Measurements from ENCODE around the gene PRKCH. TPM values are rescaled to one million over a fixed set of nuclear protein-coding genes. Genes with fewer than 3 reads are reported as not detected.

PRKCH gene
- total RNA-seq, 1 experiment from 2014 or later, result 10.3 TPM

GRCh38 chr14:61281948-61282275, 39.5 kb upstream of the PRKCH start:
- H3K4me3 Mint-ChIP-seq, result peak overlapping the region; percentile 82
- CTCF ChIA-PET, result interaction anchor here (0.7 to 2.1 kb wide), 3 partner anchors 14 to 367 kb away, joined by 3 to 8 read pairs (median 6); no protein-coding TSS in a partner anchor
- TF ChIP-seq, protein P1, sequence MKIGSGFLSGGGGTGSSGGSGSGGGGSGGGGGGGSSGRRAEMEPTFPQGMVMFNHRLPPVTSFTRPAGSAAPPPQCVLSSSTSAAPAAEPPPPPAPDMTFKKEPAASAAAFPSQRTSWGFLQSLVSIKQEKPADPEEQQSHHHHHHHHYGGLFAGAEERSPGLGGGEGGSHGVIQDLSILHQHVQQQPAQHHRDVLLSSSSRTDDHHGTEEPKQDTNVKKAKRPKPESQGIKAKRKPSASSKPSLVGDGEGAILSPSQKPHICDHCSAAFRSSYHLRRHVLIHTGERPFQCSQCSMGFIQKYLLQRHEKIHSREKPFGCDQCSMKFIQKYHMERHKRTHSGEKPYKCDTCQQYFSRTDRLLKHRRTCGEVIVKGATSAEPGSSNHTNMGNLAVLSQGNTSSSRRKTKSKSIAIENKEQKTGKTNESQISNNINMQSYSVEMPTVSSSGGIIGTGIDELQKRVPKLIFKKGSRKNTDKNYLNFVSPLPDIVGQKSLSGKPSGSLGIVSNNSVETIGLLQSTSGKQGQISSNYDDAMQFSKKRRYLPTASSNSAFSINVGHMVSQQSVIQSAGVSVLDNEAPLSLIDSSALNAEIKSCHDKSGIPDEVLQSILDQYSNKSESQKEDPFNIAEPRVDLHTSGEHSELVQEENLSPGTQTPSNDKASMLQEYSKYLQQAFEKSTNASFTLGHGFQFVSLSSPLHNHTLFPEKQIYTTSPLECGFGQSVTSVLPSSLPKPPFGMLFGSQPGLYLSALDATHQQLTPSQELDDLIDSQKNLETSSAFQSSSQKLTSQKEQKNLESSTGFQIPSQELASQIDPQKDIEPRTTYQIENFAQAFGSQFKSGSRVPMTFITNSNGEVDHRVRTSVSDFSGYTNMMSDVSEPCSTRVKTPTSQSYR (CRISPR knock-in tag; IDR thresholded peaks at IDR 0.05), result no peak
- no peak for TF ChIP-seq HMGXB4 (CRISPR knock-in tag; IDR thresholded peaks at IDR 0.05)
- TF ChIP-seq E2F1 (CRISPR knock-in tag; IDR thresholded peaks at IDR 0.05), result no peak
- TF ChIP-seq ZNF138 (CRISPR knock-in tag; conservative IDR thresholded peaks at IDR 0.05), result no peak
- no peak for TF ChIP-seq ZNF121 (CRISPR knock-in tag; IDR thresholded peaks at IDR 0.05)
- no peaks in the 10 kb centered on the region for H3K36me3 Mint-ChIP-seq
- no peak for ATAC-seq
- peaks cover 26% of the 10 kb centered on the region for H3K4me1 Mint-ChIP-seq
- POLR2A ChIA-PET, result no interaction called here
- no peak for DNase-seq (ENCODE audit: low spot score)
- H3K9me3 Mint-ChIP-seq, result no peaks in the 10 kb centered on the region
- H3K27me3 Mint-ChIP-seq (ENCODE audit: low read depth), result peaks cover 21% of the 10 kb centered on the region
- no peak overlapping the region for H3K27ac Mint-ChIP-seq

GRCh38 chr14:61282746-61283145, 38.6 kb upstream of the PRKCH start:
- Mint-ChIP-seq H3K9me3 (no peaks in the 10 kb centered on the region), H3K27ac (no peak overlapping the region), H3K4me1 (peaks cover 26% of the 10 kb centered on the region), H3K27me3 (ENCODE audit: low read depth) (peaks cover 21% of the 10 kb centered on the region), H3K4me3 (no peak overlapping the region), H3K36me3 (no peaks in the 10 kb centered on the region)
- ChIA-PET POLR2A (no interaction called here), CTCF (no interaction called here)
- DNase-seq (ENCODE audit: low spot score) (no peak), ATAC-seq (no peak)
- TF ChIP-seq ZNF317 (CRISPR knock-in tag; IDR thresholded peaks at IDR 0.05; ENCODE audit: borderline replicate concordance, low read depth), result no peak
- no peak for TF ChIP-seq GABPB1 (CRISPR knock-in tag; IDR thresholded peaks at IDR 0.05)
- TF ChIP-seq NFE2L1 (CRISPR knock-in tag; IDR thresholded peaks at IDR 0.05), result no peak
- TF ChIP-seq, protein P2, sequence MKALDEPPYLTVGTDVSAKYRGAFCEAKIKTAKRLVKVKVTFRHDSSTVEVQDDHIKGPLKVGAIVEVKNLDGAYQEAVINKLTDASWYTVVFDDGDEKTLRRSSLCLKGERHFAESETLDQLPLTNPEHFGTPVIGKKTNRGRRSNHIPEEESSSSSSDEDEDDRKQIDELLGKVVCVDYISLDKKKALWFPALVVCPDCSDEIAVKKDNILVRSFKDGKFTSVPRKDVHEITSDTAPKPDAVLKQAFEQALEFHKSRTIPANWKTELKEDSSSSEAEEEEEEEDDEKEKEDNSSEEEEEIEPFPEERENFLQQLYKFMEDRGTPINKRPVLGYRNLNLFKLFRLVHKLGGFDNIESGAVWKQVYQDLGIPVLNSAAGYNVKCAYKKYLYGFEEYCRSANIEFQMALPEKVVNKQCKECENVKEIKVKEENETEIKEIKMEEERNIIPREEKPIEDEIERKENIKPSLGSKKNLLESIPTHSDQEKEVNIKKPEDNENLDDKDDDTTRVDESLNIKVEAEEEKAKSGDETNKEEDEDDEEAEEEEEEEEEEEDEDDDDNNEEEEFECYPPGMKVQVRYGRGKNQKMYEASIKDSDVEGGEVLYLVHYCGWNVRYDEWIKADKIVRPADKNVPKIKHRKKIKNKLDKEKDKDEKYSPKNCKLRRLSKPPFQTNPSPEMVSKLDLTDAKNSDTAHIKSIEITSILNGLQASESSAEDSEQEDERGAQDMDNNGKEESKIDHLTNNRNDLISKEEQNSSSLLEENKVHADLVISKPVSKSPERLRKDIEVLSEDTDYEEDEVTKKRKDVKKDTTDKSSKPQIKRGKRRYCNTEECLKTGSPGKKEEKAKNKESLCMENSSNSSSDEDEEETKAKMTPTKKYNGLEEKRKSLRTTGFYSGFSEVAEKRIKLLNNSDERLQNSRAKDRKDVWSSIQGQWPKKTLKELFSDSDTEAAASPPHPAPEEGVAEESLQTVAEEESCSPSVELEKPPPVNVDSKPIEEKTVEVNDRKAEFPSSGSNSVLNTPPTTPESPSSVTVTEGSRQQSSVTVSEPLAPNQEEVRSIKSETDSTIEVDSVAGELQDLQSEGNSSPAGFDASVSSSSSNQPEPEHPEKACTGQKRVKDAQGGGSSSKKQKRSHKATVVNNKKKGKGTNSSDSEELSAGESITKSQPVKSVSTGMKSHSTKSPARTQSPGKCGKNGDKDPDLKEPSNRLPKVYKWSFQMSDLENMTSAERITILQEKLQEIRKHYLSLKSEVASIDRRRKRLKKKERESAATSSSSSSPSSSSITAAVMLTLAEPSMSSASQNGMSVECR (CRISPR knock-in tag; IDR thresholded peaks at IDR 0.05; ENCODE audit: borderline replicate concordance), result no peak
- TF ChIP-seq CDX4 (CRISPR knock-in tag; IDR thresholded peaks at IDR 0.05; ENCODE audit: borderline replicate concordance), result no peak
- TF ChIP-seq ATF2 (CRISPR knock-in tag; IDR thresholded peaks at IDR 0.05; ENCODE audit: borderline replicate concordance, low read depth), result no peak
- TF ChIP-seq ATF1 (CRISPR knock-in tag; IDR thresholded peaks at IDR 0.05), result no peak
- TF ChIP-seq PRDM15 (CRISPR knock-in tag; IDR thresholded peaks at IDR 0.05), result no peak
- no peak for TF ChIP-seq TEAD1 (CRISPR knock-in tag; IDR thresholded peaks at IDR 0.05)
- no peak for TF ChIP-seq JAZF1 (CRISPR knock-in tag; IDR thresholded peaks at IDR 0.05)

Measured in WTC11 (cell line).